Hindlimb muscle (tissue), 1 donor: Measurements from ENCODE around the gene GNAI3. TPM values are rescaled to one million over a fixed set of nuclear protein-coding genes. Genes with fewer than 3 reads are reported as not detected.

Experiments used
- DNase-seq: peaks from one replicate; pipeline ENCODE4 v3.0.0-alpha.2; 2013
- polyA plus RNA-seq: library from polyadenylated mRNA; unstranded; fragments of 120-200 nt; gene quantifications from one replicate; pipeline ENCODE4 v1.2.1, GENCODE V29; 2013; ENCODE audit not compliant: insufficient read length

Gene GNAI3
- polyA plus RNA-seq, 1 donor = 6.4 TPM

- no peak for DNase-seq
Measured at GRCh38 chr1:109527098-109527811, 21.2 kb upstream of the GNAI3 start.

- DNase-seq = no peak
Measured at GRCh38 chr1:109527846-109528695, 20.3 kb upstream of the GNAI3 start.

GRCh38 chr1:109528712-109529111 lies 19.7 kb upstream of the GNAI3 start:
- DNase-seq = no peak

DNA sequence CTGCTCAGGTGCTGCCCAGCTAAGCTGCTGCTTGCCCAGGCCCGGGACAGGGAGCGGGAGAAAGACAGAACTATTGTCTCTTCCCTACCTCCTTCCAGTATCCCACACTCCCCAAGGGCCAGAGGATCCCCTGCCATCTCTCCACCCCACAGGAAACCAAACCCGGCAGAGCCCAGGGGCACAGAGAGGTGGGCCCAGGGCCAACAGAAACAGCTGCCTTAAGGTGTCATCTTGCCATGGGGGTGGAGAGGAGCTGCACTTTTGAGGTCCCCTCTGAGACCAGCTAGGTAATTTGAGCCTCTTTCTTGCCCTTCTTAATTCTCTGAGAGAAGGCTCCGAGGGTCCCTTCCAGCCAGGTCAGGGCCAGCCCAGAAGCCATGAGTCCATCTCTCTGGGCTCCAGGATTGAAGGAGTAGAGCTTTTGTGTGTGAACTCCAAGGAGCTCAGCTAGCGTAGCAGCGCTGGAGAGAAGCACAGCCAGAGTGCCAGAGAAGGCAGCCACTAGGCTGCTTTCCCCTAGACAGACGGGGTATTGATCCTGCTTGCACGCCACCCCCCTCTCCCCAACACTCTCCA lies 18.4 kb upstream of the GNAI3 start:
- no peak for DNase-seq

DNA sequence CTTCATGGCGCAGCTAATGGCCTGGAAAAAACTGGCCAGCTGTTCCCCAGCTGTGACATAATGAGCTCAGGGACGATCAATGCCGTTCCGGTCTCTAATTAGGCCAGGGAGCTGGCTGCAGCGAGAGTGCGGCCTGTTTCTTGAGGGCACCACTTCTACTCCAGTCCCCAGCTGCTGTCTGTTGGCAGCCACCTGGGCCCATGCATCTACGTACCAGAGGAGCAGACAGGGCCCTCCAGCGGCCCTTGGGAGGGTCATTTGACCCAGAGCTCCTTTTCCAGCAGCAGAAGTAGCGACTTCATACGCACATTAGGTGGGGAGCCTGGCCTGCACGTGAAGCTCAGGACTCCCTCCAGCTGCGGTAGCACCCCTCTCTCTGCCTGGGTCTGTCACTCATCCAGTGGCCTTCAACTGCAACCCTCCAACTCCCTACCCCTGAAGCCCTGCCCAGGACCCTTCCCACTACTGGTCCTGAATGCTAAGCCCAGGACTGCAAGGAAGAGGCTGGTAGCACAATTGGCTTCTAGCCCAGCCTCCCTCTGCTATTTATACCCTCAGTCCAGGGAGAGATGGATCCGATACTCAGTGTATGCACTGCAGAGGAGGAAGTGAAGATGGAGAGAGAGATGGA lies 17.8 kb upstream of the GNAI3 start:
- peak; percentile 66 for DNase-seq

DNA sequence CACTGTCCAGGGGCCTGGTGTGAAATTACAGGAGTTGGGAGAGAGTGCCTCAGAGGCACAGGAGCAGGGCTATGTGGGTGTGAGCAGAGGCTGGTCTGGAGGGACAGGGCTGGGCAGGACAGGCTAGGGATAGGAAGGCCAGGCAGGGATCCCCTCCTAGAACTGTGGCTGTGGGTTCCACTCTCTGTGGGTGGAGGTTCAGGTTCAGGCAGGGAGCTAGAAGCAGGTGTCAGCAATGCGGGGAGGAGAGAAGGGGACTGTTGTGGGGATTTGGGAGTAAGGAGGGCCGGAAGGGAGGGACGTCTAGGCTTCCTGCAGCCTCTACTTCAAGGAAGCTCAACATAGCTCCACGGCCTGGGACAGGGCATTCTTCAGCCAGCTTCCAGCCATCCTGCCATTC lies 17.0 kb upstream of the GNAI3 start:
- DNase-seq = no peak

DNA sequence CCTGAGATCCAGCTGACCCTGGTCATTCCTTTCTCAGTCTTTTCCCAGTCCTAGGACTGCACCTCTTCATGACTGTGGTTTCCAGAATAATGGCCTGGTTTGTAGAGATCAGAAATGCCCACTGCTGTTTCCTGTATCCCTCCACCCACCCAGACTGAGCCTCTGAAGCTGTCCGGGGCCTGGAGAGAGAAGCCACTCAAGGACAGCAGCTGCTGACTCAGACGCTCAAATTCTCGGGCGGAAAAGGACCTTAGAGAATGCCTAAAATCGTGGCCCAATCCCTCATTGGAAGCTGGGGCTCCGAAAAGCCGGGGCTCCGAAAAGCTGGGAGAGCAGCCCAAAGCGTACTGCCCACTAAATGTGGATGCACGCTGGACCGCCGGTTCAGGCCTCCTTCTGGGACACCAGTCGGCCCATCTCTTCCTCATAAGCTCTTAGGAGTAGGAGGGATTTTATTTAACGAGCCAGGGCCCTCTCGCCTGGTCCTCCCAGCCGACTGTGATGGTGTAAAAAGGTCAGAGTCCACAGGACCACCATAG lies 16.5 kb upstream of the GNAI3 start:
- DNase-seq = no peak

DNA sequence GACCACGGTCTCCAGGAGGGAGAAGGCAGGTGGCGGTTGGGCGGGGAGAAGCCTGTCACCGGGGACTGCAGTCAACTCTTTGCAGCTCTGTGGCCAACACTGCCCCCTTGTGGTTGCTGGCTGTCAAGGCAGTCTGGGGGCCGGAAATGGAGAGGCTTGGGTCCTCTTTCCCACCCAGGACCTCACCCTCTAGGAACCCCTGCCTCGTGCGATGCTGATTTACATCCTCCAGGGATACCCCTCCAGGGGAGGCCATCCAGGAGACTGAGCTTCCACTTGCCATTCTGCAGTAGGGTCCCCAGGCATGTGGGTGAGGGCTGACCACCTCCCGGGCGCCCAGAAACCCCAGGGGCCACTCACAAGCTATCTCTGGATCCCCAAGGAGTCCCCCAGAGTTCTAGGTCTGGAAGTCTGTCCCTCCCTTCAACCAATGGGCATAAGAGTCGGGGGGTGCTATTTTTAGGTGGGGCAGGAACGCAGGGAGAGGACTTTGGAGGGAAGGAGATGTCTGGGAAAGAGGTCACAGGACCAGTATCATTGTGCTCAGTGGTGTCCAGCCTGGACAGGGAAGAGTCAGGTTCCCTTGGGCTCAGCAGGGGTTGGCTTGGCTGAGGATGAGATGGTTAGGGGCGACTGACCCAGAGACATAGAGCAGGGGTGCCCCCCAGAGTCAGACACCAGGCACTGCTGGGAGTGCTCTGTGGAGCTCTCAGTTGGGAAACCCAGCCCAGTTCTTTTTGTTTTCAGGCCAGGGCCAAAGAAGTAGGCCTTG lies 15.9 kb upstream of the GNAI3 start:
- DNase-seq = peak; percentile 81

GRCh38 chr1:109534307-109534858 lies 14.0 kb upstream of the GNAI3 start:
- no peak for DNase-seq

- DNase-seq = no peak
Measured at GRCh38 chr1:109535481-109535880, 12.9 kb upstream of the GNAI3 start.

DNA sequence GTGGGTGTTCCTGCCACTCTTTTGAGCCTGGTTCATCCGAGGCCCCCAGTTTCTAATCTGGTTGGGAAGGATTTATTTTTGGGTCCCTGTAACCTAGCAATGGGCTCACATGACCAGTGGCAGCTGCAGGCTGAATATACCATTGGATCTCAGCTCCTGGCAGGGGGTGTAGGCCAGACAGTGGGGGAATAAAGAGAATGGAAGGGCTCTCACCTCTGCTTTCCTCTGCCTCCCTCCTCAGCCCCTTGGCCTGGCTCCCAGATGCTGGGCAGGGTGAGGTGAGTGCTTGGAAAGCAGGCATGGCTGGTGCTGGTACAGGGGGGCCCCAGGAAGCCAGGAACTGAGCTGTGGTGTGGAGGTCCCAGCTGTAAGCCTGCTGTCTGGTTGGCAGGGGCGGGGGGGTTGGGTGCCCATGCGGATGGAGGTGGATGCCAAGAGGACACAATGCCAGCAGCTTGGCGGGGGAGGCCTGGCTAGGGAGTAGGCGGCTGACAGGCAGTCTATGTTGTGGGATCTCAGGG lies 12.4 kb upstream of the GNAI3 start:
- DNase-seq = peak; percentile 34

DNA sequence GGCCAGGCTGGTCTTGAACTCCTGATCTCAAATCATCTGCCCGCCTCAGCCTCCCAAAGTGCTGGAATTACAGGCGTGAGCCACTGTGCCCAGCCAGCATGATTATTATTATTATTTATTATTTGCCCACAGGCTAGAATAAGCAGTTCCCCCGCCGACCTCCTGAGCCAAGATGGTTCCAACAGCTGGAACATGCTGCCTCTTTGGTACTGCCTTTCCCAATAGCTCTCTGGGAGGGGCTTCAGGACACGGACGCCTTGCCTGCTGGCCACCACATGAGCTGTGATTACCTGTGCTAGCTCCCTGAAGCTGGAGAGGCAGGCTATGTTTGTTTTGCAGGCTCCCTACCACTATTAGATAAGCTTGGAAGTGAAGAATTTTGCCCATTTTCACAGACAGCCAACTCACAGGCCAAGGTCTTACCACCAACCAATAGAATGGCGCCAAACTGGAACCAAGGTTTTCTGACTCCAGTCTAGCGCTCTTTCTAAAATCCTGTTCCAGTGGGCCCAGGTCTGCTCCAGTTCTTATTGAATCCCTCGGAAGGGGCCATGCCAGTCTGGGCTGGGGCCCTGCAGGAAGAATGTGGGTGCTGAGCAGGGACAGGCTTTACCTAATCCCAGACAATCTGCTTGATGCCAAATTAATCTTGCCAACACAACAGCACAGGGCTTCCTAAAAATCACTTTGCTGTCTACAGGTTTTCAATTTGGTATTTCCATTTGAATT lies 10.8 kb upstream of the GNAI3 start:
- DNase-seq = no peak

GRCh38 chr1:109538827-109539555 lies 9.4 kb upstream of the GNAI3 start:
- DNase-seq = no peak

- no peak for DNase-seq
Measured at GRCh38 chr1:109539676-109540075, 8.7 kb upstream of the GNAI3 start, which contains the start of gene GPR61. GPR61 (plus strand) TSS chr1:109539872; CDS start chr1:109543023, 3,151 bp downstream.

DNA sequence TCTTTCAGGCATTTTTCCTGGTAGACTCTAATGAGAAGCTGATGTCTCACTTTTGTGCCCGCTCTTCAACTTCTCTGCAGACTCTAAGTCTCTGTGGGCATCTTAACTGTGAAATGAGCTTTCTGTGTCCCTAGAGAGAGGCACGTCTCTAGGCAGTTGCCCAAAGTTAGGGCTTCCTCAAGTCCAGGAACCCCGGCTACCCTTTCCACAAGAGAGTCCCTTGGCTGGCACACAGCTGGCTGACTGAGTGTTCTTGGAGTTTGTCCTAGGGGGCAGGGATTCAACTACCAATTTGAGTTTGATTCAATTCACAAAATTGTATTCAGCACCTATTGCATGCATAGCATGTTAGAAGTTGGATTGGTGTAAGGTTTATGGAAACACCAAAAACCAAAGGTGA lies 7.3 kb upstream of the GNAI3 start:
- no peak for DNase-seq

DNA sequence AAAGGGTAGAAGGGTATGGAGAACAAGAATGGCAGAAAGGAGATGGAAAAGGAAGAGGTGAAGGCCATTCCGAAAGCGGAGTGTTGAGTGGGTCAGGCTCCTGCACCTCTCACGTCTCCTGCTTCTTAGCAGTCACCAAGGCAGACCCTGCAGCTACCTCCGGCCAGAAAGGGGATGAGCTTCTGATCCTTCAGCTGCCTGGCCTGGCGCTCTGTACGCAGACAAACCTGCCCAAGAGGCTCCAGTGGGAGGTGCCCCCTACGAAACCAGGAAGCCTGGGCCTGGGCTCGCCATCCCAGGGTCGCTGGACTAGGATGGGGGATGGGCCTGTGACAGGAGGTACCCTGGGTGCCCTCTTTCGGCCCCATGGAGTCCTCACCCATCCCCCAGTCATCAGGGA lies 5.8 kb upstream of the GNAI3 start:
- no peak for DNase-seq

GRCh38 chr1:109543283-109543987 lies 5.0 kb upstream of the GNAI3 start:
- no peak for DNase-seq

DNA sequence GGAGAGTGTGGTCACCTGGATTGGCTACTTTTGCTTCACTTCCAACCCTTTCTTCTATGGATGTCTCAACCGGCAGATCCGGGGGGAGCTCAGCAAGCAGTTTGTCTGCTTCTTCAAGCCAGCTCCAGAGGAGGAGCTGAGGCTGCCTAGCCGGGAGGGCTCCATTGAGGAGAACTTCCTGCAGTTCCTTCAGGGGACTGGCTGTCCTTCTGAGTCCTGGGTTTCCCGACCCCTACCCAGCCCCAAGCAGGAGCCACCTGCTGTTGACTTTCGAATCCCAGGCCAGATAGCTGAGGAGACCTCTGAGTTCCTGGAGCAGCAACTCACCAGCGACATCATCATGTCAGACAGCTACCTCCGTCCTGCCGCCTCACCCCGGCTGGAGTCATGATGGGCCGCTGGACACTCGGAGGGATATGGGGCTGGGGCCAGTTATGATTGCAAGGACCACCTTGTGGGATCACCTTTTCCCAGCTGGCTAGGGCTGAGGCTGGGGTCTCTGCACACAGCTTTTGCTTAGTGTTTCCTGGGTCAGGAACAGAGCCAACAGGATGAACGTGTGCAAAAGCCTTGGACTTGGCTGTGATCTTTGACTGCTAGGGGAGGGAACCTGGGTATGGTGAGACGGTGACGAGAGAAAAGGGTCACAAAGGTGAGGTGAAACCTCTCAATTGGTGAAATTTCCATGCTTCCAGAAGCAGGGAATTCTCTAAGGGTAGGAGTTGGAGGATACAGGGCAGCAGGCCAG lies 4.3 kb upstream of the GNAI3 start:
- DNase-seq = no peak
